Endothelial cell of umbilical vein (primary cell): Measurements from ENCODE around the gene CEP72. TPM values are rescaled to one million over a fixed set of nuclear protein-coding genes. Genes with fewer than 3 reads are reported as not detected.

Experiments used
- BruUV-seq: library from RNA; stranded (reverse); fragments of 400-500 nt; replicated peaks from 2 replicates; lab custom pipeline; 2021; lab: Mats Ljungman, UMichigan
- CTCF ChIA-PET: fragments of 300-600, 350-600 bp; sonication (Branson Sonifier 250); formaldehyde crosslinking; loops from one replicate; lab custom pipeline; 2021; ENCODE audit warnings: antibody characterized with exemption, inconsistent platforms; lab: Charles Lee
- POLR2A ChIA-PET: fragments of 300-600, 350-600 bp; sonication (Branson Sonifier 250); formaldehyde crosslinking; loops from one replicate; lab custom pipeline; 2021; ENCODE audit warnings: antibody characterized with exemption, inconsistent platforms; lab: Charles Lee
- DNase-seq: peaks from one replicate; pipeline ENCODE4 v3.0.0-alpha.2; 2011; ENCODE audit warnings: low read depth, low spot score
- FAIRE-seq: peaks from 2 replicates; lab custom pipeline; 2011; peaks lifted over from hg19 to GRCh38; lab: Jason Lieb, UNC
- H2AFZ ChIP-seq: 2 replicates; pipeline ENCODE4 v1.6.0; 2012; ENCODE audit warnings: low read depth, low read length, control low read depth, inconsistent platforms
- H3K27ac ChIP-seq: 2 replicates; pipeline ENCODE4 v1.5.1; 2011; ENCODE audit warnings: low read depth, mild to moderate bottlenecking, control low read depth, low read length, moderate library complexity; ENCODE audit not compliant: insufficient read depth
- H3K27me3 ChIP-seq, 2 experiments: 2 replicates each; pipeline versions ENCODE4 v1.6.0 to v1.6.1; 2011; ENCODE audit warnings: low read length in 2 of 2, mixed read lengths in 1 of 2; ENCODE audit not compliant: control insufficient read depth in 2 of 2, insufficient read depth in 2 of 2
- H3K36me3 ChIP-seq, 2 experiments: 2 replicates in 1 of 2; 3 replicates in 1 of 2; pipeline ENCODE4 v1.5.1; 2011; ENCODE audit warnings: low read length in 2 of 2, mild to moderate bottlenecking in 1 of 2, moderate library complexity in 1 of 2; ENCODE audit not compliant: control insufficient read depth in 2 of 2, insufficient read depth in 2 of 2; ENCODE audit errors: extremely low read depth in 1 of 2
- H3K4me1 ChIP-seq: 3 replicates; pipeline ENCODE4 v1.5.1; 2011; ENCODE audit warnings: mild to moderate bottlenecking, low read length; ENCODE audit not compliant: control insufficient read depth, insufficient read depth; ENCODE audit errors: extremely low read depth
- H3K4me2 ChIP-seq: 2 replicates; pipeline ENCODE4 v1.6.1; 2011; ENCODE audit warnings: low read length, control low read depth, mixed read lengths; ENCODE audit not compliant: insufficient read depth
- H3K4me3 ChIP-seq, 3 experiments: fragments of 200-600 bp in 1 of 3; sonication (generic), shearing (Covaris generic) in 1 of 3; replicated peaks in 1 of 3; 2 replicates each; pipeline ENCODE4 v1.5.1; 2011 to 2016; ENCODE audit warnings: control low read depth in 3 of 3, low read length in 3 of 3, mild to moderate bottlenecking in 2 of 3, inconsistent platforms in 1 of 3, low read depth in 1 of 3, moderate library complexity in 1 of 3; ENCODE audit not compliant: insufficient read depth in 1 of 3
- H3K79me2 ChIP-seq: 2 replicates; pipeline ENCODE4 v1.6.0; 2012; ENCODE audit warnings: low read length, inconsistent platforms; ENCODE audit not compliant: control insufficient read depth, insufficient read depth
- H3K9ac ChIP-seq: replicated peaks from 2 replicates; pipeline ENCODE3; 2011; ENCODE audit warnings: low read length, control low read depth; ENCODE audit not compliant: insufficient read depth; ENCODE audit errors: extremely low read depth
- H3K9me1 ChIP-seq: replicated peaks from 3 replicates; pipeline ENCODE4 v1.6.0; 2011; ENCODE audit warnings: mild to moderate bottlenecking, low read length; ENCODE audit not compliant: control insufficient read depth, insufficient read depth; ENCODE audit errors: extremely low read depth
- H3K9me3 ChIP-seq: replicated peaks from 2 replicates; pipeline ENCODE4 v1.5.1; 2012; ENCODE audit warnings: low read length, inconsistent platforms; ENCODE audit not compliant: control insufficient read depth, insufficient read depth
- H4K20me1 ChIP-seq: replicated peaks from 2 replicates; pipeline ENCODE3; 2011; ENCODE audit warnings: mild to moderate bottlenecking, low read length; ENCODE audit not compliant: control insufficient read depth, insufficient read depth; ENCODE audit errors: extremely low read depth
- EZH2 ChIP-seq: IDR thresholded peaks from 2 replicates; pipeline ENCODE4 v1.6.1; 2012; ENCODE audit warnings: borderline replicate concordance, low read depth, mild to moderate bottlenecking, moderate library complexity, low read length, inconsistent platforms; ENCODE audit not compliant: severe bottlenecking
- FOS ChIP-seq: IDR thresholded peaks from 2 replicates; pipeline ENCODE4 v1.6.1; 2011; ENCODE audit warnings: mild to moderate bottlenecking, low read length, moderate library complexity, borderline replicate concordance; ENCODE audit not compliant: insufficient read depth
- GATA2 ChIP-seq: IDR thresholded peaks from 2 replicates; pipeline ENCODE4 v1.7.0; 2011; ENCODE audit warnings: low read depth, mild to moderate bottlenecking, moderate library complexity, mixed read lengths, low read length; ENCODE audit not compliant: insufficient read length, insufficient read depth
- JUN ChIP-seq: IDR thresholded peaks from 2 replicates; pipeline ENCODE4 v1.6.1; 2011; ENCODE audit warnings: borderline replicate concordance, low read depth; ENCODE audit not compliant: insufficient read length, insufficient read depth
- MYC ChIP-seq: IDR thresholded peaks from one replicate; pipeline ENCODE4 v1.6.1; 2011; ENCODE audit warnings: mild to moderate bottlenecking, low read depth, low read length
- POLR2A ChIP-seq: IDR thresholded peaks from 2 replicates; pipeline ENCODE4 v1.6.1; 2012; ENCODE audit warnings: low read depth, mild to moderate bottlenecking, control low read depth, low read length
- POLR2AphosphoS5 ChIP-seq: IDR thresholded peaks from 2 replicates; pipeline ENCODE4 v1.6.1; 2012; ENCODE audit warnings: low read depth, mild to moderate bottlenecking, control low read depth, low read length, moderate library complexity; ENCODE audit not compliant: insufficient read depth
- dilution Hi-C: fragments of 300-500 bp; cut with MboI; formaldehyde crosslinking; loops from one replicate; pipeline ENCODE4 v1.15.0; 2019; ENCODE audit warnings: low sequenced_read_pairs; ENCODE audit not compliant: extremely low pct_ligation_motif_present
- intact Hi-C: fragments of 100-400 bp; cut with micrococcal nuclease; formaldehyde crosslinking; loops from one replicate; pipeline ENCODE4 v1.10.0; 2022
- polyA plus RNA-seq, 4 experiments: library from polyadenylated mRNA; depleted of rRNA in 3 of 4; stranded (reverse) in 3 of 4; unstranded in 1 of 4; fragments of >200 nt; gene quantifications; 2 replicates each; pipeline versions ENCODE4 v1.2.1 to v1.2.3, GENCODE V29; 2011 to 2012; ENCODE audit warnings: missing spikeins in 1 of 4
- total RNA-seq: library from RNA; stranded (reverse); gene quantifications from 2 replicates; pipeline ENCODE4 v1.2.3, GENCODE V29; 2021
- TF ChIP-seq, protein P1 (sequence below), 2 donors: IDR thresholded peaks; 1 replicate in 1 of 2; 2 replicates in 1 of 2; pipeline ENCODE4 v1.5.1; 2011; ENCODE audit warnings: low read length in 2 of 2, mild to moderate bottlenecking in 2 of 2, moderate library complexity in 2 of 2, control low read depth in 1 of 2, inconsistent platforms in 1 of 2, low read depth in 1 of 2; ENCODE audit not compliant: insufficient read depth in 1 of 2; ENCODE audit errors: extremely low read depth in 1 of 2
- TF ChIP-seq, protein P2 (sequence below): IDR thresholded peaks from 2 replicates; pipeline ENCODE4 v1.6.1; 2011; ENCODE audit not compliant: insufficient read depth, insufficient read length

Gene CEP72
- total and polyA plus RNA-seq, 2 donors (not counting 3 experiments of a cell fraction or from before 2014, with no cell fraction given) = 2.9 to 9.5 TPM

DNA sequence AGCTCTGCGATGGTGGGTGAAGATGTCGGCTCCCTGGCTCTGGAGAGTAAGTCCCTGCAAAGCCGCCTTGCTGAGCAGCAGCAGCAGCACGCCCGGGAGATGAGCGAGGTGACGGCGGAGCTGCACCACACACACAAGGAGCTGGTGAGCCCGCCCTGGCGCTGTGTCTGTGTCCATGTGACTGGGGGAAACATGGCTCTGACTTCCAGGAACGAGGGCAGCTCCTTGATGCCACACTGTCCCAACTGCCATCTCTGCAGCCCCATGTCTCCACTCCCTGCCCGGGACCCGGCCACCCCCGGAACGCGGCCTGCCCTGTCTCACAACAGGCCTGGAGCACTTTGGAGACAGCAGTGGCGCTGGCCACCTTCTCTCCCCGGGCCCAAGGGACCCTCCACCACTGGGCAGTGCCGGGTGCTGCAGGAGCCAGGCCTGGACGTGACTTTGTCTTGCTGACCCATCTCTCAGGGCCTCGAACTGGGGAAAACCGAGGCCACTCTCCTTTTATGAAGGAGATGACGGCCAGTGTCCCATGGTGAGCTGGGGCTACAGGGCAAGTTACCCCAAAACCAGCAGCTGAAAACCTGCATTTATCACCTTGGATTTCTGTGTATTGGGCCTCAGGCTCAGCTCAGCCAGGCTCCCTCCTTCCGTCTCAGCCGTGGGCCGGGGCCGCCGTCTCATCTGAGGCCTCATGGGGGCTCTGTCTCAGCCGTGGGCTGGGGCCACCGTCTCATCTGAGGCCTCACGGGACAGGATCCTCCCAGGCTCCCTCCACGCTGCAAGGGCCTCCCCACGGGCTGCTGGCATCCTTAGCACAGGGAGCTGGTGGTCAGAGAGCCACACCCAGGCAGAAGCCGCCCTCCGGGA is 28.6 kb downstream of the CEP72 start:
- TF ChIP-seq, protein P1, sequence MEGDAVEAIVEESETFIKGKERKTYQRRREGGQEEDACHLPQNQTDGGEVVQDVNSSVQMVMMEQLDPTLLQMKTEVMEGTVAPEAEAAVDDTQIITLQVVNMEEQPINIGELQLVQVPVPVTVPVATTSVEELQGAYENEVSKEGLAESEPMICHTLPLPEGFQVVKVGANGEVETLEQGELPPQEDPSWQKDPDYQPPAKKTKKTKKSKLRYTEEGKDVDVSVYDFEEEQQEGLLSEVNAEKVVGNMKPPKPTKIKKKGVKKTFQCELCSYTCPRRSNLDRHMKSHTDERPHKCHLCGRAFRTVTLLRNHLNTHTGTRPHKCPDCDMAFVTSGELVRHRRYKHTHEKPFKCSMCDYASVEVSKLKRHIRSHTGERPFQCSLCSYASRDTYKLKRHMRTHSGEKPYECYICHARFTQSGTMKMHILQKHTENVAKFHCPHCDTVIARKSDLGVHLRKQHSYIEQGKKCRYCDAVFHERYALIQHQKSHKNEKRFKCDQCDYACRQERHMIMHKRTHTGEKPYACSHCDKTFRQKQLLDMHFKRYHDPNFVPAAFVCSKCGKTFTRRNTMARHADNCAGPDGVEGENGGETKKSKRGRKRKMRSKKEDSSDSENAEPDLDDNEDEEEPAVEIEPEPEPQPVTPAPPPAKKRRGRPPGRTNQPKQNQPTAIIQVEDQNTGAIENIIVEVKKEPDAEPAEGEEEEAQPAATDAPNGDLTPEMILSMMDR (IDR thresholded peaks at IDR 0.05; ENCODE audit: extremely low read depth in 1 of 2, insufficient read depth in 1 of 2, low read depth in 1 of 2, low read length in 2 of 2) = no peak
- TF ChIP-seq POLR2A (no peak), MYC (no peak), GATA2 (no peak), JUN (no peak), EZH2 (no peak), FOS (no peak), POLR2AphosphoS5 (no peak)
- TF ChIP-seq, protein P2, sequence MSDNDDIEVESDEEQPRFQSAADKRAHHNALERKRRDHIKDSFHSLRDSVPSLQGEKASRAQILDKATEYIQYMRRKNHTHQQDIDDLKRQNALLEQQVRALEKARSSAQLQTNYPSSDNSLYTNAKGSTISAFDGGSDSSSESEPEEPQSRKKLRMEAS = no peak
- H2AFZ ChIP-seq = no peak overlapping the region
- no peak overlapping the region for H3K4me2 ChIP-seq
- no peak for DNase-seq
- H3K9ac ChIP-seq = no peak overlapping the region
- peaks cover 0 to 6% of the 10 kb centered on the region in 2 experiments for H3K36me3 ChIP-seq
- no peaks in the 10 kb centered on the region for H3K9me1 ChIP-seq
- dilution Hi-C loops = no loop called here
- FAIRE-seq = no peak
- H3K27me3 ChIP-seq = no peaks in the 10 kb centered on the region
- intact Hi-C loops = no loop called here
- POLR2A ChIA-PET = no interaction called here
- CTCF ChIA-PET = no interaction called here
- H3K79me2 ChIP-seq = no peaks in the 10 kb centered on the region
- H4K20me1 ChIP-seq = no peaks in the 10 kb centered on the region
- no TSS peak for BruUV-seq
- no peak overlapping the region for H3K27ac ChIP-seq
- no peaks in the 10 kb centered on the region for H3K9me3 ChIP-seq
- H3K4me3 ChIP-seq = no peak overlapping the region
- no peaks in the 10 kb centered on the region for H3K4me1 ChIP-seq
